Activated T-helper 2 cell treated with anti-CD3 and anti-CD28 coated beads, Interferon-gamma antibody, Interleukin-2, Interleukin-4, amounts not matched to agents 10 μg/mL and 5 μg/mL and 100 μg/mL, durations not matched to agents 14 hours and 24 hours and 36 hours (primary cell): ENCODE data around the gene NUP58. TPM values are rescaled to one million over a fixed set of nuclear protein-coding genes. Genes with fewer than 3 reads are reported as not detected.
A peak's percentile ranks its signal among the peaks of the same experiment; 100 is the strongest.

Experiments used
- DNase-seq: peaks from one replicate; pipeline ENCODE4 v3.0.0; 2021; ENCODE audit warnings: low spot score
- H3K27ac Mint-ChIP-seq: one replicate; pipeline ENCODE4 v1.8.0; 2021; ENCODE audit warnings: mixed read lengths
- H3K27me3 Mint-ChIP-seq: one replicate; pipeline ENCODE4 v1.8.0; 2021; ENCODE audit warnings: low read depth, mixed read lengths
- H3K36me3 Mint-ChIP-seq: one replicate; pipeline ENCODE4 v1.8.0; 2021; ENCODE audit warnings: low read depth, mixed read lengths
- H3K4me1 Mint-ChIP-seq: one replicate; pipeline ENCODE4 v1.8.0; 2021; ENCODE audit warnings: low read depth, mixed read lengths
- H3K4me3 Mint-ChIP-seq: one replicate; pipeline ENCODE4 v1.8.0; 2021; ENCODE audit warnings: low read depth, mild to moderate bottlenecking, moderate library complexity, mixed read lengths
- H3K9me3 Mint-ChIP-seq: one replicate; pipeline ENCODE4 v1.8.0; 2021; ENCODE audit warnings: mixed read lengths
- intact Hi-C: fragments of 100-400 bp; cut with micrococcal nuclease; formaldehyde crosslinking; loops from one replicate; pipeline ENCODE4 v1.15.1; 2023
- total RNA-seq: library from RNA; stranded (reverse); gene quantifications from 2 replicates; pipeline ENCODE4 v1.2.3, GENCODE V29; 2022

Gene NUP58
- total RNA-seq = 129 and 131 TPM in 2 replicates

GRCh38 chr13:25301347-25302113, at the start of gene NUP58:
Gene NUP58 (plus strand): TSS chr13:25301625. CDS start chr13:25301774, 149 bp downstream.
- Mint-ChIP-seq H3K9me3 (no peaks in the 10 kb centered on the region), H3K27ac (peak within 1 kb of the TSS; percentile 91), H3K4me1 (peaks cover 36% of the 10 kb centered on the region), H3K4me3 (peak within 1 kb of the TSS; percentile 94), H3K36me3 (peaks cover 34% of the 10 kb centered on the region), H3K27me3 (peaks cover 17% of the 10 kb centered on the region)
- peak; percentile 93 for DNase-seq
- intact Hi-C loops = loop anchor here (1.0 to 5.0 kb wide), 3 partner anchors 9 to 34 kb away; partner anchors contain the start of gene MTMR6

- H3K4me1 Mint-ChIP-seq = no peaks in the 10 kb centered on the region
- H3K36me3 Mint-ChIP-seq = peaks cover 48% of the 10 kb centered on the region
- H3K9me3 Mint-ChIP-seq = no peaks in the 10 kb centered on the region
- H3K27me3 Mint-ChIP-seq = no peaks in the 10 kb centered on the region
- DNase-seq = no peak
- H3K27ac Mint-ChIP-seq = no peak overlapping the region
- intact Hi-C loops = no loop called here
- no peak overlapping the region for H3K4me3 Mint-ChIP-seq
Measured at GRCh38 chr13:25252225-25252624, 49.2 kb upstream of the NUP58 start.

GRCh38 chr13:25252752-25253151, 48.7 kb upstream of the NUP58 start:
- no peaks in the 10 kb centered on the region for H3K9me3 Mint-ChIP-seq
- no peak overlapping the region for H3K4me3 Mint-ChIP-seq
- intact Hi-C loops = no loop called here
- peaks cover 53% of the 10 kb centered on the region for H3K36me3 Mint-ChIP-seq
- no peaks in the 10 kb centered on the region for H3K4me1 Mint-ChIP-seq
- no peak for DNase-seq
- no peak overlapping the region for H3K27ac Mint-ChIP-seq
- H3K27me3 Mint-ChIP-seq = no peaks in the 10 kb centered on the region

- Mint-ChIP-seq H3K4me3 (no peak overlapping the region), H3K27me3 (no peaks in the 10 kb centered on the region), H3K27ac (no peak overlapping the region), H3K9me3 (no peaks in the 10 kb centered on the region), H3K4me1 (no peaks in the 10 kb centered on the region), H3K36me3 (peaks cover 53% of the 10 kb centered on the region)
- intact Hi-C loops = no loop called here
- no peak for DNase-seq
Measured at GRCh38 chr13:25253702-25254101, 47.7 kb upstream of the NUP58 start.

GRCh38 chr13:25262261-25262660, 39.2 kb upstream of the NUP58 start:
- DNase-seq = no peak
- Mint-ChIP-seq H3K36me3 (peaks cover 43% of the 10 kb centered on the region), H3K27me3 (no peaks in the 10 kb centered on the region), H3K9me3 (no peaks in the 10 kb centered on the region), H3K4me1 (no peaks in the 10 kb centered on the region), H3K27ac (no peak overlapping the region), H3K4me3 (no peak overlapping the region)
- intact Hi-C loops = no loop called here

- no peak for DNase-seq
- H3K27me3 Mint-ChIP-seq = no peaks in the 10 kb centered on the region
- H3K9me3 Mint-ChIP-seq = no peaks in the 10 kb centered on the region
- H3K4me1 Mint-ChIP-seq = peaks cover 3% of the 10 kb centered on the region
- no peak overlapping the region for H3K27ac Mint-ChIP-seq
- no peak overlapping the region for H3K4me3 Mint-ChIP-seq
- intact Hi-C loops = loop anchor here (1.0 to 5.0 kb wide), 2 partner anchors 21 to 36 kb away; partner anchors contain the start of genes MTMR6 and NUP58
- H3K36me3 Mint-ChIP-seq = peaks cover 50% of the 10 kb centered on the region
Measured at GRCh38 chr13:25266706-25267105, 34.7 kb upstream of the NUP58 start.

- intact Hi-C loops = loop anchor here (1.0 to 5.0 kb wide), 2 partner anchors 20 to 35 kb away; partner anchors contain the start of genes MTMR6 and NUP58
- Mint-ChIP-seq H3K36me3 (peaks cover 55% of the 10 kb centered on the region), H3K4me1 (peaks cover 3% of the 10 kb centered on the region), H3K27ac (no peak overlapping the region), H3K4me3 (no peak overlapping the region), H3K27me3 (no peaks in the 10 kb centered on the region), H3K9me3 (no peaks in the 10 kb centered on the region)
- no peak for DNase-seq
Measured at GRCh38 chr13:25267715-25268114, 33.7 kb upstream of the NUP58 start.

- Mint-ChIP-seq H3K36me3 (peaks cover 50% of the 10 kb centered on the region), H3K4me3 (no peak overlapping the region), H3K9me3 (no peaks in the 10 kb centered on the region), H3K27me3 (no peaks in the 10 kb centered on the region), H3K4me1 (peaks cover 3% of the 10 kb centered on the region), H3K27ac (no peak overlapping the region)
- intact Hi-C loops = loop anchor here (5.0 kb wide), 1 partner anchor 34 kb away; the partner anchor contains the start of gene NUP58
- no peak for DNase-seq
Measured at GRCh38 chr13:25268561-25268960, 32.9 kb upstream of the NUP58 start.

- Mint-ChIP-seq H3K36me3 (peaks cover 32% of the 10 kb centered on the region), H3K9me3 (no peaks in the 10 kb centered on the region), H3K4me1 (peaks cover 34% of the 10 kb centered on the region), H3K27me3 (no peaks in the 10 kb centered on the region), H3K4me3 (no peak overlapping the region), H3K27ac (no peak overlapping the region)
- no peak for DNase-seq
- intact Hi-C loops = loop anchor here (1.0 kb wide), 1 partner anchor 11 kb away; the partner anchor contains the start of gene MTMR6
Measured at GRCh38 chr13:25276748-25277147, 24.7 kb upstream of the NUP58 start.

- intact Hi-C loops = no loop called here
- H3K4me1 Mint-ChIP-seq = peaks cover 52% of the 10 kb centered on the region
- DNase-seq = no peak
- no peak overlapping the region for H3K27ac Mint-ChIP-seq
- H3K9me3 Mint-ChIP-seq = no peaks in the 10 kb centered on the region
- H3K27me3 Mint-ChIP-seq = no peaks in the 10 kb centered on the region
- peaks cover 30% of the 10 kb centered on the region for H3K36me3 Mint-ChIP-seq
- H3K4me3 Mint-ChIP-seq = no peak overlapping the region
Measured at GRCh38 chr13:25280396-25280795, 21.0 kb upstream of the NUP58 start.

- peaks cover 34% of the 10 kb centered on the region for H3K36me3 Mint-ChIP-seq
- no peaks in the 10 kb centered on the region for H3K9me3 Mint-ChIP-seq
- intact Hi-C loops = no loop called here
- peaks cover 53% of the 10 kb centered on the region for H3K4me1 Mint-ChIP-seq
- no peak for DNase-seq
- no peaks in the 10 kb centered on the region for H3K27me3 Mint-ChIP-seq
- peak overlapping the region; percentile 79 for H3K27ac Mint-ChIP-seq
- H3K4me3 Mint-ChIP-seq = no peak overlapping the region
Measured at GRCh38 chr13:25281193-25281934, 20.1 kb upstream of the NUP58 start.

- intact Hi-C loops = no loop called here
- Mint-ChIP-seq H3K9me3 (no peaks in the 10 kb centered on the region), H3K36me3 (peaks cover 35% of the 10 kb centered on the region), H3K27me3 (no peaks in the 10 kb centered on the region), H3K4me1 (peaks cover 50% of the 10 kb centered on the region), H3K4me3 (no peak overlapping the region), H3K27ac (peak overlapping the region; percentile 79)
- no peak for DNase-seq
Measured at GRCh38 chr13:25281935-25282332, 19.5 kb upstream of the NUP58 start.
